Stimulated activated CD4-positive, alpha-beta T cell treated with anti-CD3 and anti-CD28 coated beads, Interleukin-4, amount 100 ng/mL, for 1 hour (primary cell): Measurements from ENCODE around the gene DEFB123.
"Not testable (repeated sequence)": the region's sequence is repeated elsewhere in the genome, so short reads cannot be mapped to it uniquely, and the experiment has no call there.

ENCODE experiments used
- DNase-seq: peaks from one replicate; pipeline ENCODE4 v3.0.0-alpha.2; 2020

The DEFB123 gene, protein sequence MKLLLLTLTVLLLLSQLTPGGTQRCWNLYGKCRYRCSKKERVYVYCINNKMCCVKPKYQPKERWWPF

DNA sequence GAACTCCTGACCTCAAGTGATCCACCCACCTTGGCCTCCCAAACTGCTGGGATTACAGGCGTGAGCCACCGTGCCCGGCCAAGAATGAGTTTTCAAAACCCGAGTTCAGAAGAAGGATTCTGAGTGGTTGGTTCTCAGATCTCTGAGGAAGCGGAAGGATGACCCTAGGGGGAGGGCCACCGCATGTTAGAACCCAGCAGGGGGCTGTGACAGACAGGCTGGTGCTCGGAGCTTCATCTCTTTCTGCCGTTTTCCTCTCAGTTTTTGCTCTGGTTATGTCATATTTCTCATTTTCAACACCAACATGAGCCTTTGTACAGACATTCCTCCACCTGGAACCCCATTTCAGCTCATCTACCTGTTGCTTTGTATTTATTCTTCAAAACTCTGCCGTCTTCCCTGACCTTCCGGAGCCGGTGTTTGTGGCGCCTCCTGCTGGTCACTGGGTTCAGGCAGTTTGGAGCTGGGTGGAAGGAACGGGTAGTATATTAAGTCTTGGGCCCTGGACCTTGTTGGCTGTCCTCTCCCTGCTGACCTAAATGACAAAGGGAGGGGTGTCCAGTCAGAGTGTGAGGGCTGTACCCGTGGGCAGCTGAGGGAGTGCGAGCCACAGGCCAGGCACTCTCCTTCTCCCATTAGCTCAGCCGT is at the start of gene DEFB123:
DEFB123 (plus strand) TSS at position 621 of the 648 bp plus-strand sequence. CDS start 67 bp downstream, outside the sequence.
- peak; percentile 18 for DNase-seq

DNA sequence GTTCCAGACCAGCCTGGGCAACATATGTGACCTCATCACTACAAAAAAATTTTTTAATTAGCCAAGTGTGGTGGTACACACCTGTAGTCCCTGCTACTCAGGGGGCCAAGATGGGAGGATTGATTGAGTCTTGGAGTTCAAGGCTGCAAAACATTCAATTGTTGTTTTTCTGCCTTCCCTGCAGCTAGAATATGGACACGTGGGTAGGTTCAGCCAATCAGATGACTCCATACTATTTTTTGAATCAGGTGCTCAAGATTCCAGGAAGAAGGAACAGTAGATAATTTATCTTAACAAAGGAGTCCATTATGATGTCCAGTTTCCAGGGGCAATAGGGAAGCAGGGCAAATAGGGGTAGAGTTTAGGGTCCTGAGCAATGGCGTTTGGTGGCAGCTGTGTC is 47.6 kb upstream of the DEFB123 start:
- DNase-seq = no peak

DNA sequence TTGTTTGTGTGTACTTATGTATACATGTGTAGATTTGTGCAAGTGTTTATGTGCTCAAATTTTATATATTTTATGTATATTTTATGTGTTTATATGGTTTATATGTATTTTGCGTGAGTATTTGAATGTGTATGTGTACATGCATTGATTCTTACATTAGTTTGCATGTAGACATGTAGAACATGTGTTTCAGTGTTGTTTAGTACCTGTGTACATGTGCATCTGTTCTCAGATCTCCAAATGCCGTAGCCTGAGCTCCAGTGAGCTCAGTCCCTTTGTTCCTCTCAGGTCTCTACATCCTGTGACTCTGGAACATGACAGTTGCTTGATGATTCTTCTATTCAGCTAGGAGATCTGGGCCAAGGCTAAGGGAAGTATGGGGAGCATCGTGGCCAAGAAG is 45.5 kb upstream of the DEFB123 start:
- no peak for DNase-seq

DNA sequence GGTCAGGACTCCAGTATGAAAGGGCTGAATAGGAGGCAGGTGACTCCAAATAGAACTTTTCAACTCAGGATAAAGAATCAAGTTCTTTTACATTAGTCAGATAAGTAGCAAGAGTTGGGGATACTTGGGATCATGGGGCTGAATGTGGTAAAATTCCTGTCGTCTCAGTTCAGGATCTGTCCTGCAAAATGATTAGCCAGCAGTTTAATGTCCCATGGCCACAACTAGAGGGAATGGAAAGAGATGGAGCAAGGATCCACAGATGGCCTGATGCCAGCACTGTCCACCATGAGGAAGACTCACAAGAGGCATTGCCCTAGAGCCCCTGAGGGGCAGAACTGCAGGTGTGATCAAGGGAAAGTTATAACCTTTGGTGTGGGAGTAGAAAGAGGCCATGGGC is 36.5 kb upstream of the DEFB123 start:
- no peak for DNase-seq

DNA sequence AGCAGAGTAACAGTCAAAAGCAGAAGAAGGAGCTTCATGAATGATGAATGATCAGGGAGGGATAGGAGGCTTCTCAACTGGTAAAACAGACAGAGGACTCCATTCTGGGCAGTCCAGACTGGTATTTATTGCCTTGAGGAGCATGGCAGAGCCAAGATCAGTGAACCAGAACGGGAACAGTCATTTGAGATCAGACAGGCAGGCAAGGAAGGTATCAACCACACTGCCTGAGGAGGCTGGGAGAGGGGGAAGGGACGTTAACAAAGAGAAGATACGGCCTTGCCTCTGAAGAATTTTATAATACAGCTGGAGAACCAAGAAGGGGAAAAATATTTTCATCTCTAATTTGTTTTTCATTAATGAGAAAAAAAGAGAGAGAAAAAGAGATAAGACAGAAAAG is 34.3 kb upstream of the DEFB123 start, which contains the start of gene DEFB121:
DEFB121 (minus strand) TSS at position 101 of the 400 bp plus-strand sequence; CDS start at position 38, 63 bp downstream.
- no peak for DNase-seq

DNA sequence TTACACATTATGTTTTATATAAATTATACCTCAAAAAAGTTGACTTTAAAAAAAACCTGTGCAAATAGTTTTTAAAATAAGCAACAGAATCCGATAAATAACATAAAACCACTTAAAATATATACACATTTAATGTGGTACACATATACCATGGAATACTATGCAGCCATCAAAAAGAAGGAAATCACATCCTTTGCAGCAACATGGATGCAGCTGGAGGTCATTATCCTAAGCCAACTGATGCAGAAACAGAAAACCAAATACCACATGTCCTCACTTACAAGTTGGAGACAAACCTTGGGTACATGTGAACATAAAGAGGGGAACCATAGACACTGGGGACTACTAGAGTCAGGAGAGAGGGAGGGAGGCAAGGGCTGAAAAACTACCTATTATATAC is 30.4 kb upstream of the DEFB123 start:
- no peak for DNase-seq

DNA sequence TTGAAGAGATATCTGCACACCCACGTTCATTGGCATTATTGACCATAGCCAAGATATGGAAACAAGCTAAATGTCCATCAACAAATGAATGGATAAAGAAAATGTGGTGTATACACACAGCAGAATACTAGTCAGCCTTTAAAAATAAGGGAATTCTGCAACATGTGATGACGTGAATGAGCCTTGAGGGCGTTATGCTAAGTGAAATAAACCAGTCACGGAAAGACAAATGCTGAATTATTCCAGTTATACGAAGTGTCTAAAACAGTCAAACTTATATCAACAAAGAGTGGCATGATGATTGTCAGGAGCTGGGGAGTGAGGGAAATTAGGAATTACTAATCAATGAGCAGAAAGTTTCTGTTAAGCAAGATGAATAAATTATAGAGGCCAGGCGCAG is 26.1 kb upstream of the DEFB123 start:
- no peak for DNase-seq

DNA sequence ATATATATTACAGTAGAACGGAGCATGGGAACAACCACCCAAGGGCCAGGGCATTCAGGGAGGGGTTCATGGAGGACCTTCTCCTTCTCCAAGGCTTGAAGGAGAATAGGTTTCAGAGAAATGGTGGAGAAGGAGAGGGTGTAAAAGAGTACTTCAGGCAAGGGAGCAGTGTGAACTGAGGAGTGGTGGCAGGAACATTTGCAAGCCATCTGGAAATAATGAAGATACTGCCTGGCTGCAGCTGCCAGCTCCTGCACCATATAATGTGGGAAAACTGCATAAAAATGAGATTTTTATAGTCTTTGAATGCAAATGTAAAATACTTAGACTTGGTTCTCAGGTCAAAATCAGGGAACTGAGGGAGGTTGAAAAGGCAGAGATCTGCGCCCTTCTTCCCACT is 24.8 kb upstream of the DEFB123 start:
- DNase-seq = no peak

DNA sequence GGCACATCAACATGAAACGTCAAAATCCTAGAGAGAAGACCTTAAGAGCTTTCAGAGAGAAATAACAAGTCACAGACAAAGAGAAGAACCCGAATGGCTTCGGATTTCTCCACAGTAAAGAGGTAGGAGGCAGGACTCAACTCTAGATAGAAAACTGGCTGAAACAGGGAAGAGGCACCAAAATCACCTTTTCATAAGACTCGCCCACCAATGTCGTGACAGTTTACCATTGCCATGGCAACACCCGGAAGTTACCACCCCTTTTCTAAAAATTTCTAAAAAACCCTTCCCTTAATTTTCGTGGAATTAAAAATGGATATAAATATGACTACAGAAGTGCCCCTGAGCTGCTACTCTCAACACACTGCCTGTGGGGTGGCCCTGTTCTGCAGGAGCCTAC is 22.1 kb upstream of the DEFB123 start:
- no peak for DNase-seq

DNA sequence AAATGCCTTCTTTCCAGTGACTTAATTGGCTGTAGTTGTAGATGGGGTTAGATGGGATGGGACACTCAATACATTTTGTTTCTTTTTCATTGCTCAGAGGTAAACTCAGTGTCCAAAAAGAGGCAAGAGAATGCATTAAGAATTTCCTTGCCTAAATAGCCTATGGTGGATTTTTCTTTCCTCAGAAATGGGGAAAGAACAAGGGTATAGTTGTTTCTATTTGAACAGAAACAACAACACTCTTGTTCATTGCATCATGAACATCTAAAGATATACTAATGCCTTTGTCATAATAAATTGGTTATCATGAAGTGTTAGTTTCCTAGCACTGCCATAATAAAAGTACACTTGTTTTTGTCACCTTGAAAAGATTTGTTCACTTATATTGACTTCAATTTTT is 14.6 kb upstream of the DEFB123 start:
- no peak for DNase-seq

DNA sequence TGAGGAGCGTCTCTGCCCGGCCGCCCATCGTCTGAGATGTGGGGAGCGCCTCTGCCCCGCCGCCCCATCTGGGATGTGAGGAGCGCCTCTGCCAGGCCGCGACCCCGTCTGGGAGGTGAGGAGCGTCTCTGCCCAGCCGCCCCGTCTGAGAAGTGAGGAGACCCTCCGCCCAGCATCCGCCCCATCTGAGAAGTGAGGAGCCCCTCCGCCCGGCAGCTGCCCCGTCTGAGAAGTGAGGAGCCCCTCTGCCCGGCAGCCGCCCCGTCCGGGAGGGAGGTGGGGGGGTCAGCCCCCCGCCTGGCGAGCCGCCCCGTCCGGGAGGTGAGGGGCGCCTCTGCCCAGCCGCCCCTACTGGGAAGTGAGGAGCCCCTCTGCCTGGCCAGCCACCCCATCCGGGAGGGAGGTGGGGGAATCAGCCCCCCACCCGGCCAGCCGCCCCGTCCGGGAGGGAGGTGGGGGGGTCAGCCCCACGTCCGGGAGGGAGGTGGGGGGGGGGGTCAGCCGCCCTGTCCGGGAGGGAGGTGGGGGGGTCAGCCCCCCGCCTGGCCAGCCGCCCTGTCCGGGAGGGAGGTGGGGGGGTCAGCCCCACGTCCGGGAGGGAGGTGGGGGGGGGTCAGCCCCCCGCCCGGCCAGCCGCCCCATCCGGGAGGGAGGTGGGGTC is 13.4 kb upstream of the DEFB123 start:
- not testable (repeated sequence) for DNase-seq

DNA sequence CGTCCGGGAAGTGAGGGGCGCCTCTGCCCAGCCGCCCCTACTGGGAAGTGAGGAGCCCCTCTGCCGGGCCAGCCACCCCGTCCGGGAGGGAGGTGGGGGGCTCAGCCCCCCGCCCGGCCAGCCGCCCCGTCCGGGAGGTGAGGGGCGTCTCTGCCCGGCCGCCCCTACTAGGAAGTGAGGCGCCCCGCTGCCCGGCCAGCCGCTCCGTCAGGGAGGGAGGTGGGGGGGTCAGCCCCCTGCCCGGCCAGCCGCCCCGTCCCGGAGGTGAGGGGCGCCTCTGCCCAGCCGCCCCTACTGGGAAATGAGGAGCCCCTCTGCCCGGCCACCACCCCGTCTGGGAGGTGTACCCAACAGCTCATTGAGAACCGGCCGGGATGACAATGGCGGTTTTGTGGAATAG is 12.9 kb upstream of the DEFB123 start:
- DNase-seq = not testable (repeated sequence)

DNA sequence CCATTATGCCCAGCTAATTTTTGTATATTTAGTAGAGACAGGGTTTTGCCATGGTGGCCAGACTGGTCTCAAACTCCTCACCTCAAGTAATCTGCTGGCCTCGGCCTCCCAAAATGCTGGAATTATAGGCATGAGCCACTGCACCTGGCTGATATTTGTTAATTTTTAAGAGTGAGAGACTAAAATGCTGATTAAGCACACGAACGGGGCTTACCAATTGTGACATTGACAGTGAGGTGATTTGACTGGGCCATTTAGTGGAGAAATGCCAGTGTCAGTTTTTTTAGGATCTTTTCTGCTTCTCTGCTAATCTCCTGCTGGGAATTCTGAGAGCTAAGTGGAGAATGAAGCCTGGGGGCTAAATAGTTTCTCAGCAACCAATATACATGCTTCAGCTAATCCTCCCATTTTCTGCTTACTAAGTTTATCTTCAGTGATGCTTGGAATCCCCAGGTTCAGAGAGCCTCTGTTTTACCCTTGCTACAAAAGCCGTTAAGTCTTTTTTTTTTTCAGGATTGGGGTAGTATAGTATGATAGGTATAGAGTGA is 9.8 kb upstream of the DEFB123 start:
- no peak for DNase-seq

DNA sequence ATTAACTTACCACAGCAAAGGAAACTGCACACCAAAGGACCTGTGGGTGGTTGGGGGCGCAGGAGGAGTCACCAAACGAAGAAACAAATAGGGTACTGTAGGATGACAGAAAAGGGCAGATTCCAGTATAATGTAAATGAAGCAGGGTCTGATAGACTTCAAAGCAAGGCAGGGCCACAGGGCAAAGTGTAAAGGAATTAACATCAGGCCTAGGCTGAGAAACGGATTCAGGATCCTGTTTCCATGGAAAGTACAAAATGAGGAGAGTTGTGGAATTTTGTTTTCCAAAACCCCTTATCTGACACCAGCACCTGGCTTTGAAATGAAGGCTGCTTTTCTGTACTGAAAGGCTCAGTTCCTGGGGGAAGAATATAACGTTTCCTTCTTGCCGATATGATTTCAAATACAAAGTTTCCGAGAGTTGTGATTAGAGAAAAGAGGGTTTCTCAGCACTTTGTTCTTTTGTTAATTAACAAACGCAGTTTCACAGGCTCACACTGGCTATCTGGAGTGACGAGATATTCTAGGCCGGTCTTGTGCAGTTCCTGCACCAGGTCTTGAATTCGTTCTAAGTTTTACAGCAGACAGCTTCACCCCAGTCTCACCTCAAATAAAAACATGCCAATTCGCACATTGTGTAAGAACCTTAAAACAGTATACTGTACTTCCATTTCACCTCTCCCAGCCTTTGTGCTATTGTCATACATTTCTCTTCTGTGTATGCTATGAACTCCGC is 5.8 kb downstream of the DEFB123 start:
- no peak for DNase-seq

DNA sequence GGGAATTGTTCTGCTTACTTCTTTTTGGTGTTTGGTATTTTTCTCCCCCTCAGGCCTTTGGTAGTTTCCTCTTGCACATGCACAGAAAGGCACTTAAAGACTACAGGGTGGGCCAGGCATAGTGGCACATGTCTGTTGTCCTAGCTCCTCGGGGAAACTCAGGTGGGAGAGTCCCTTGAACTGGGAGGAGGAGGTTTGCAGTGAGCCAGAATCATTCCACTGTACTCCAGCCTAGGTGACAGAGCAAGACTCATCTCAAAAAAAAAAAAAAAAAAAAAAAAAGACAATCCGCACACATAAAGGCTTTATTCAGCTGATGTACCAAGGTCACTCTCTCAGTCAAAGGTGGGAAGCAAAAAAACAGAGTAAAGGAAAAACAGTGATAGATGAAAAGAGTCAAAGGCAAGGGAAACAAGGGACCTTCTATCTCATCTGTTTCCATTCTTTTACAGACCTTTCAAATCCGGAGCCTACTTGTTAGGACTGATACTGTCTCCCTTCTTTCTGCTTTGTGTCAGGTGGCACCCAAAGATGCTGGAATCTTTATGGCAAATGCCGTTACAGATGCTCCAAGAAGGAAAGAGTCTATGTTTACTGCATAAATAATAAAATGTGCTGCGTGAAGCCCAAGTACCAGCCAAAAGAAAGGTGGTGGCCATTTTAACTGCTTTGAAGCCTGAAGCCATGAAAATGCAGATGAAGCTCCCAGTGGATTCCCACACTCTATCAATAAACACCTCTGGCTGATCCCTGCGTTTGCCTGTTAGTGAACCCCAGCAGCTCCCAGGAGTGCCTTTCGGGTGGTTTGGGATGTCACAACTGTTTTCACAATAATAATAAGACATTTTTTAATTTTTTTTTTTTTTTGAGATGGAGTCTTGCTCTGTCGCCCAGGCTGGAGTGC is 9.3 kb downstream of the DEFB123 start:
- DNase-seq = no peak

DNA sequence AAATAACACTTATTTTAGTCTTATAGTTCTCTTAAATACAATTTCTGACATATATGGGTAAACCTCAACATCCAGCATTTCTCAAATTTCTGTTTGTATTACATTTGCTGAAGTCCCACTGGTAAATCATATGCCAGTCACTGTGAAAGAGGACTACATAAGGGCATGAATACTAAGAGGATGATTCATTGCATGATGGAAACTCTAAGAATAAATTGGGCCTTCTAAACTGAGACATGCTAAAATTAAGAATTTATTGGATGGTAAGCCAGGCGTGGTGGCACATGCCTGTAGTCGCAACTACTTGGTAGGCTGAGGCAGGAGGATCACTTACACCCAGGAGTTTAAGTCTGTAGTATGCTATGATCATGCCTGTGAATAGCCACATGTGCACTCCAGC is 12.1 kb downstream of the DEFB123 start:
- DNase-seq = no peak

DNA sequence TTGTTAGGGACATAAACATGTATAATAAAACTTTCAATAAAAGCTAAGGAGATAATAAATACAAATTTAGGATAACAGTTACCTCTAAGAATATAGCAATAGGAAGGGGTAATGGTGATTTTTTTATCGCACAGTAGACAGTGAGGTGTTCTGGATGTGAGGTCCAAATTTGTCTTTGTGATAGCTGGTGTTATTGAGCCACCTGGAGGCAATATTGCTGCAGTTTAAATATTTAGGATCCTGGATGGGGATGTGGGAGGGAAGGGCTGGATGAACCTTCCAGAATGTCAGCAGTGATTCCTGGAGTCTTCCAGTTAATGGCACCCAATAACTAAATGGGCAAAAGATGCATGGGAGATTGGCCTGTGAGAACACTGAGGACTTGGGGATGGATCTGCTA is 13.9 kb downstream of the DEFB123 start:
- no peak for DNase-seq

DNA sequence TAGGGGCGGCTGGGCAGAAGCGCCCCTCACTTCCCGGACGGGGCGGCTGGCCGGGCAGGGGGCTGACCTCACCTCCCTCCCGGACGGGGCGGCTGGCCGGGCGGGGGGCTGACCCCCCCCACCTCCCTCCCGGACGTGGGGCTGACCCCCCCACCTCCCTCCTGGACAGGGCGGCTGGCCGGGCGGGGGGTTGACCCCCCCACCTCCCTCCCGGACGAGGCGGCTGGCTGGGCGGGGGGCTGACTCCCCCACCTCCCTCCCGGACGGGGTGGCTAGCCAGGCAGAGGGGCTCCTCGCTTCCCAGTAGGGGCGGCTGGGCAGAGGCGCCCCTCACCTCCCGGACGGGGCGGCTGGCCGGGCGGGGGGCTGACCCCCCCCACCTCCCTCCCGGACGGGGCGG is 30.5 kb downstream of the DEFB123 start:
- DNase-seq = not testable (repeated sequence)

DNA sequence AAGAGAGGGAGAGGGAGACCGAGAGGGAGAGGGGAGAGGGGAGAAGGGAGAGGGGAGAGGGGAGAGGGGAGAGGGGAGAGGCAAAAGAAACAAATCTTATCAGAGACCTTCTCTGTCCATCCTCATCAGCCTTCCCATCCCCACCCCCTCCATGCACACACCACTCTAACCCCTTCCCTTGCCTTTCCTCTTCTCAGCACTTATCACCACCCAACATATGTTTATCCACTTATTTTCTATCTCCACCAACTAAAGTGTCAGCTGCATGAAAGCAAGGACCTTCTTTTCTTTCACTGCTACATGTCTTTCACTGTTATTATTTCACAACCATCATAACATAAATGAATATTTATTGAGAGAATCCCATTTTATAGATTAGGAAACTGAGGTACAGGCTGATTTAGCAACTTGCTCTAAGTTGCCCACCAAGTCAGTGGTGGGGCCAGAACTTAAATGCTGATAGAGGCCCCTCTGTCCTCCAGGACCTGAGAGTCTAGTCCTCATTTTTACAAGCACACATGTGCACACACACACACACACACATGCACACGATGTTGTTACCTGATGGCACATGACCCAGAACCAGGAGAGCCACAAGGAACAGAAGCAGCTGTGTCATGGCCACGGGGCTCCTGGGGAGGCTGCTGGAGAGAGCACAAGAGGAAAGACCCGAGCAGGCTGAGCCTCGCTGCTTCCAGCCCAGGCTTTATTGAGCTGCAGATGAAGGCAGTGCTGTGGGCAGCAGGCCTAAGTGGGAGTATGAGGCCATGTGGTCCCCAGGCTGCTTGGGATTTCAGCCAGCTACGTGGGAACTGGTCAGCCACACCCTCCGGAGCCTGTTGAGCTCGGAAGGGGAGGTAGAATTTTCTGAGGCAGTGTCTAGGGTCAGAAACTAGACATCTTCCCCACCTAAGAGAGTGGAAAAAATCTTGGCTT is 32.2 kb downstream of the DEFB123 start:
- DNase-seq = no peak

DNA sequence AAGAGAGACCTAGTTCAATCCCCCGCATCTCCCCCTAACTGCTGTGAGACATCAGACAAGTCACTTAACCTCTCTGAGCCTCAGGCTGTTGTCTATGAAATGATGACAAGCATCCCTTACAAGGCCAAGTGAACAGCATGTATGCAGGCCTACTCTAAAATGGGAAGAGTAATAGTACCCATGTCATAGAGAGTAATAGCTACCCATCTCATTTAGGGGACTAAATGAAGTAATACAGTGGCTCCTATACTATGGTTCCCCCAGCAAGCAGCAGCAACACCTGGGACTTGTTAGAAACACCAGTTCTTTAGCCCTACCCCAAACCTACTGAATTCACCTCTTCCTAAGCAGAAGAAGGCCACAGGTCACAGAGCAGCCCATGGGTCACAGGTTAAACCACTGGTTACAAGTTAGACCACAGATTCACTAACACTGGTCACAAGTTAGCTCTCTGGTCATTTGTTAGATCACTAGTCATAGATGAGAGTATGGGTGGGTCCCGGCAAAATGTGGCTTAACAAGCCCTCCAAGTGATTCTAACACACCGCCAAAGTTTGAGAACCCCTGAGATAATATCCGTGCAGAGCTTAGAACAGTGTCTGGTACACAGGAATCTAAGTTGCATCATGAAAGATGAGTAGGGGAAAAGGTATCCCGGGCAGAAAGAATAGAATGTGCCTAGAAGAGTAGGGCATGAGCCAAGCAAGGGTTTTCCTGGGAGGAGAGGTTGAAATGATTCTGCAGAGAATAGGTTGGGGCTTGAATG is 33.1 kb downstream of the DEFB123 start:
- no peak for DNase-seq

DNA sequence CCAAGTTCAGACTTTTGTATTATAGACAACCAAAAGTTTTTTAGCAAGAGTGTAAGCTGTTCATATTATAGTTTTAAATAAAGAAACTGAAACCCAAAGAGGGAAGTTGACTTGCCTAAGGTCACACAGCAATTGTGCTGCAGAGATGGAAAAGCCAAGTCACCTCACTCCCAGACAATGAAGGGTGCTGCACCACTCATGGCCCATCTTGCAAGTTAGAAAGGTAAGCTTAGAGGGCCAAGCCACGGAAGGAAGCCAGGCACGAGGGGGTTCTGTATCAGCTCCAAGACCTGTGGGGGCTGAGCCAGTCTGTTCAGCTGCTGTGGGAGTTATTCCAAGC is 33.6 kb downstream of the DEFB123 start:
- DNase-seq = no peak
